Measurements from ENCODE around the gene TMEM258.

Gene TMEM258

DNA sequence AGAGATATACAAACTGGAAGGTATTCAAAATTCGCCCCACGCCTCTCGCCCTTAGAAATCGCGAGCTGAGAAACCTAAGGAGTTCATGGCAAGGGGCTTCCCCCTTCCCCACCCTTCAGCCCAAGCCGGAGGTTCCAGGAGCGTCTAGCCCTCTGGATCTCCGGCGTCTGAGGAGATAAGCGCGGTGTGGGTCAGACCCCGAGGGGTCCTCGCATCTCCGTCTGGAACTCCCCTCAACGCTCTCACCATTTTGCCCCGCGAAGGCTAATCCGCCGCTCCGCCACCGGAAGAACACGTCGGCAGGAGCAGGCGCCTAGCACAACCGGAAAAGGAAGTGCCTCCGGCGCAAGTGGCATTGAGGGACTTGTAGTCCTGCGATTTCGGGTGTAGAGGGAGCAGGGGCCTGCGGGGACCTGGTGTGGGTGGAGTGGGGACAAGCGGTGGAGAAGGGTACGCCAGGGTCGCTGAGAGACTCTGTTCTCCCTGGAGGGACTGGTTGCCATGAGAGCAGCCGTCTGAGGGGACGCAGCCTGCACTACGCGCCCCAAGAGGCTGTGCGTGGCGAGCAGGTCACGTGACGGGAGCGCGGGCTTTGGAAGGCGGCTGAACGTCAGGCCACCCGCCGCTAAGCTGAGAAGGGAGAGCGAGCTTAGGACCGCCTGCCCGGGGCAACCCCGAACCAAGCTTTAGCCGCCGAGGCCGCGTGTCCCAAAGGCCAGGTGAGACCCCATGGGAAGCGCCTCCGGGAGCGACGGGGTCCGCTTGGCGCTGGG, at the start of gene TMEM258, which contains the start of gene FEN1:
TMEM258 (minus strand) TSS at position 290 of the 773 bp plus-strand sequence; CDS start at position 249, 41 bp downstream.
FEN1 (plus strand) TSS at position 602 of the 773 bp plus-strand sequence. CDS start 2,451 bp downstream, outside the sequence.
- no peak for FAIRE-seq

DNA sequence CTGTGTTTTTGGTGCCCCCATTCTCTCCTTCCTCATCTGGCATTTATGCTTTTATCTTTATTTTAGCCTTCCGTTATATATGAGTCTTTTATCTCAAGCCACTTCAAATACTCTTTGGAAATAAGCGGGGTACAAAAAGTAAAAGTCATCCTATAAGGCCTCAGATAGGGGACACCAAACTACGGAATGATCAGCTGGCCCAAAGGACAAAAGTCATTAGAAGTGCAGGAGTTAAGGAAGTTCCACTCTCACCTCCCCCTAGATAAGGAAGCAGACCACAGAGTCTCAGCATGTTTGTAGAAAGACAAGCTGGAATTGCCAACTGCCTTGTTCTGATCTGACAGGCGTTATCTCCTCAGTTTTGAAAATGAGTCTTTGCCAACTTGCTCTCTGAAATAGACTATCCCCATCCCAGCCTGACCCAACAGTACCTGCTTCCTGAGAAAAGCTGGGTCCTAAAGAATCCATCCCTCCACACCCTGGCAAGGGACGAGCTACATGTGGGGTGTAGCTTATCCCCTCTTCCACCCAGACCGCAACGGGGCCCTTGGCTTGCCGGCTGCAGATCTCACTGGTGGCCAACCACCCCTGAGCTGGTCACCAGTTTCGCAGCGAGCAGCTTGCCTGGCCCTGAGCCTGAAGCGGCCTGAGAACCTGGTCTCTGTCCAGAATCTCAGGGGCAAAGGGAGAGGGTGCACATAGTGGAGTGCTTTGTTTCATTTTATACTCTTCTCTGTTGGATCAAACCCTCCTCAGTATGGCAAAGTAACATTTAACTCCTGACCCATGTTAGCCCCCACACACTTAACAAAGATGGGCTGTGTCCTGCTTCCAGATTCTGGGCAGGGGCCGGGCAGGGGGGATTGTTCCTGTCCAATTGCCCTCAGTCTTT, 49.5 kb upstream of the TMEM258 start:
- no peak for FAIRE-seq

GRCh38 chr11:61840371-61840770, 48.0 kb upstream of the TMEM258 start:
- no peak for FAIRE-seq

DNA sequence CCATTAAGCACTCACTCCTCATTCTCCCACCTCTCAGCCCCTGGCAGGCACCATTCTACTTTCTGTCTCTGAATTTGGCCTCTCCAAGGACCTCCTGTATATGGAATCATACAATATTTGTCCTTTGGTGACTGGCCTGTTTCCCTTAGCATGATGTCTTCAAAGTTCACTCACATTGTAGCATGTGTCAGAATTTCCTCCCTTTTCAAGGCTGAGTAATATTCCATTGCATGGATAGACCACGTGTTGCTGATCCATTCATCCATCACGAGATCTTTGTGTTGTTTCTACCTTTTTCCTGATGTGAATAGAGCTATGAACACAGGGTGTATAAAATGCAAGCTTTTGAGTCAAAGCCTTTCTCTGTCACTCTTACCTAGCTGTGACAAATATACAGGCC, 47.3 kb upstream of the TMEM258 start:
- no peak for FAIRE-seq

- no peak for FAIRE-seq
Observed at GRCh38 chr11:61838921-61839320, 46.5 kb upstream of the TMEM258 start.

GRCh38 chr11:61838501-61838900, 46.1 kb upstream of the TMEM258 start:
- no peak for FAIRE-seq

DNA sequence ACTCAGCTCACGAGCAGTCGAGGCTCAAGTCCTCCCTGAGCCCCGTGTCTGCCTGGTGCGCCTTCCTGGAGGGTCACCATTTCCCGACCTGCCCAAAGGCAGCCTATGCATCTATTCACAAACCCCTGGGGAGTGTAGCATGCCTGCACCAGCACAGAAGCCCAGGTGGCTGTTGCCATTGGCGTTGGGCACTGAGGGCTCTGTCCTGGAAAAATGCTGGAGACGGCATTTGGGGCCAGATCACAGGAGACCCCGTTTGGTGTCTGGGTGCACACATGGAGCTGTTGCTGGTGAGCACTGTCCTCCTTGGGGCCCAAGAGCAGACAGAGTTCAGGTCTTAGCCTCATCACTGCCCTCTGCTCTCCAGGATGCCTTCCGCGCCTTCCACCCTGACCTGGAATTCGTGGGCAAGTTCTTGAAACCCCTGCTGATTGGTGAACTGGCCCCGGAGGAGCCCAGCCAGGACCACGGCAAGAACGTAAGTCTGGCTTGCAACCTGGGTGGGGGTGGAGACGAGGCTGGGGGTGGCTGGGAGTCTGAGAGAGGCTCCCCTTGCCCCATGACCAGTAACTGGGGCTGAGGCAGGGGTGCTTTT, 45.1 kb upstream of the TMEM258 start:
- FAIRE-seq: no peak

DNA sequence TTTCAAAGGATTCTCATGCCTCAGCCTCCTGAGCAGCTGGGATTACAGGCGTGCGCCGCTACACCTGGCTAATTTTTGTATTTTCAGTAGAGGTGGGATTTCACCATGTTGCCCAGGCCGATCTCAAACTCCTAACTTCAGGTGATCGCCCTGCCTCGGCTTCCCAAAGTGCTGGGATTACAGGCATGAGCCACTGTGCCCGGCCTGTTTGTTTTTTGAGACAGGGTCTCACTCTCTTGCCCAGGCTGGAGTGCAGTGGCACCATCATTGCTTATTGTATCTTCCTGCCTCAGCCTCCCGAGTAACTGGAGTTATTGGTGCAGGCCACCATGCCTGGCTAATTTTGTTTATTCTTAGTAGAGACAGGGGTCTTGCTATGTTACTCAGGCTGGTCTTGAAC, 43.8 kb upstream of the TMEM258 start:
- FAIRE-seq: no peak

- FAIRE-seq: no peak
Observed at GRCh38 chr11:61834278-61835048, 42.1 kb upstream of the TMEM258 start.

- no peak for FAIRE-seq
Observed at GRCh38 chr11:61833926-61834277, 41.5 kb upstream of the TMEM258 start.

GRCh38 chr11:61833471-61833870, 41.1 kb upstream of the TMEM258 start:
- no peak for FAIRE-seq

- no peak for FAIRE-seq
Observed at GRCh38 chr11:61832754-61833153, 40.4 kb upstream of the TMEM258 start.

- no peak for FAIRE-seq
Observed at GRCh38 chr11:61832207-61832606, 39.8 kb upstream of the TMEM258 start.

- FAIRE-seq: peak; percentile 39
Observed at GRCh38 chr11:61830237-61831105, 38.1 kb upstream of the TMEM258 start.

DNA sequence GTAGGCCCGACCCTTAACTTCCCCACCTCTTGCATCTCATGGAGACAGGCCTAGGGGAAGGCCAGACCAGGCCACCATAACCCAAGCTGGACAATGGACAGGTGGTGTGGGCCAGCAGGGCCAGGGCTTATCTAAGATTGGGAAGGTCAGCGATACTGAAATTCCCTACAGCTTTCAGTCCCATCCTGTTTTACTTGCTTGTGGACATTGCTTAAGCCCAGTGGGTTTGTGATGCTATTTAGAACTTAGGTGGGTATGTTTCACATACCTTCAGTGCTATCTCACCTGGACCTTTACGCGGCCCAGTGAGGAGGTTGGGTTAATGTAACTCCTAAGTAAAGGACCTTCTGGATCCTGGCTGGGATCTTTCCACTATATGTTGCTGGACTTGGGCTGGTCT, 37.4 kb upstream of the TMEM258 start:
- no peak for FAIRE-seq

- FAIRE-seq: no peak
Observed at GRCh38 chr11:61828629-61829407, 36.4 kb upstream of the TMEM258 start.

GRCh38 chr11:61828379-61828628, 35.9 kb upstream of the TMEM258 start:
- FAIRE-seq: no peak

DNA sequence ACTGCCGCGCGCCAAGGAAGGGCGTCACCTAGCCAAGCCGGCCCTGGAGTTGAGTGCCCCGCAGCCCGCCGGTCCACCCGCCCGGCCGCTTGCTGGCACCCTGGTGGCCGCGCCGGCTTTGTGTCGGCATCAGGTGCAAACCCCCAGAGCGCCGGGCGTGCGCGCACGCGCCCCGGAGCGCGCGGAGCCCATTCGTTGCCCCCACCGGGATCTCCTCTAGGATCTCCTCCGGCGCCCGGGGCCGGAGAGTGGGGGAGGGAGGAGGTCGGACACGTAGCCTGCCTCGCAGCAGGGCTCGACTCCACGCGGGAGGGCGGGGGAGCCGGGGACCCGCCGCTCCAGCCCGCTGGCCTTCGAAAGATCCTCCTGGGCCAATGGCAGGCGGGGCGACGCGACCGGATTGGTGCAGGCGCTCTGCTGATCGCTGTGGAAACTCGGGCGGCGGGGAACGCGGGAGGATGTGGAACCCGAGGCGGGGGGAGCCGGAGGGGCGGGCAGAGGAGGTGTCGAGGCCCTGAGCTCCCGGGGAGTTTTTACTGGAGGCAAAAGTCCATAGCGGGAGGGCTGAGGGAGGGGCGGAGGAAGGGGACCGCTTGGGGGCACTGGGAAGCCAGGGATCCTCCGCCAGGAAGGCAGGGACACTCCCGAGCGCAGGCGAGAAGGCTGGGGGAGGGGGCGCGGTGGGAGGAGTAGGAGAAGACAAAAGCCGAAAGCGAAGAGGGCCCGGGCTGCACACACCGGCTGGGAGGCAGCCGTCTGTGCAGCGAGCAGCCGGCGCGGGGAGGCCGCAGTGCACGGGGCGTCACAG, 35.4 kb upstream of the TMEM258 start, which contains the start of gene FADS2:
FADS2 (plus strand) TSS at position 730 of the 808 bp plus-strand sequence. CDS start 91 bp downstream, outside the sequence.
- no peak for FAIRE-seq

DNA sequence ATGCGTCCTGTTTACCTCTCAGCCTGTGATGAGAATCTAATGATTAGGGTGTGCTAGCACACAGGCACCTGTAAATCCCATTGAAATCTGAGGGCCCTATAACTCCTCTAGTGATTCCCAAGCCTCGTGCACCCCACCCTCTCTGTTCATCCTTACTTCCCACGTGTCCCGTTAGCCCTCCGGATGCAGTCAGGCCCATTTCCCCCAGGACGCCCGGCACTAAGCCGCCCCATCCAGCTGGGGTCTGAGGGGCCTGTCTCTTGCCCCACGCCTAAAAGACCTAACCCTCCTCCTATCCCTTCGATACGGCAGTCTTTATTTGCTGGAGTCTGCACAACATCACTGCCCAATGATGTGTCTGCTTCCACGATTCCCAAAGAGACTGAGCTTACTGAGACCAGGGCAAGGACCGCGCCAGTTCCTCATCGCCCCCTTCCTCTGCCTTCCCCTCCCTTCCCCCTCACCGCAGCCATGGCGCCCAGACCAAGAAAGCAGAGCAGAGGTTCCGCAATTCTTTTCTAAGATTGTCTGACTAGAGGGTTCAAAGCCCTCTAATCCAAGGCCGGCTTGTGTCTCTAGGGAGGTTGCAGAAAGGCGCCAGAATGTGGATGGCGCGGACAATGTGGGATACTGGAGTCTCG, 34.7 kb upstream of the TMEM258 start:
- FAIRE-seq: no peak

All from endometrium (tissue), 2 donors.